ENCODE measurements around the gene CATSPERE.

The CATSPERE gene

DNA sequence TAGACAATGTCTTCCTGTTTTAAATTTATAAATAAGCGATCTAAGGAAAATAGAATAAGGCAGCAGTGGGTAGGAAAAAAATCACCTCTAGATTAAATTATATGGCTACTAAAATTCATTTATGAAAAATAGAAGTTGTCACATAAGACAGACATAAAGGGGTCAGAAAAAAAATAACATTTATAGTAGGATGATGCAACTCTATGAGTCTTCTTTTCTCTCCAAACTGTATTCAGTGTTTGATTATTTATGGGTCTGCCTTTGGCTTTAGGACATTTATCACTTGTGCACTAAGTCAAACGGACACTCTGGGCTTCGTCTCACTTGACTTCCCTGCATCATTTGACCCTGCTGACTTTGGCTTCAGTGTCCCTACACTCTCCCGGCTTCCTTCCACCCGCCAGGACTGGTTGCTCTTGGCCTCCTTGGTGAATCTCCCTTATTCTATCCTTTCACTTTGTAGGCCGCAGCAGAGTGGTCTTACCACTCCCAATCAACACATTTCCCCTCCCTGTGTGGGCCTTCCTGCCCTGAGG, 144.8 kb downstream of the CATSPERE start:
- no peaks in the 10 kb centered on the region for H3K79me2 ChIP-seq (ENCODE audit: low read length)

DNA sequence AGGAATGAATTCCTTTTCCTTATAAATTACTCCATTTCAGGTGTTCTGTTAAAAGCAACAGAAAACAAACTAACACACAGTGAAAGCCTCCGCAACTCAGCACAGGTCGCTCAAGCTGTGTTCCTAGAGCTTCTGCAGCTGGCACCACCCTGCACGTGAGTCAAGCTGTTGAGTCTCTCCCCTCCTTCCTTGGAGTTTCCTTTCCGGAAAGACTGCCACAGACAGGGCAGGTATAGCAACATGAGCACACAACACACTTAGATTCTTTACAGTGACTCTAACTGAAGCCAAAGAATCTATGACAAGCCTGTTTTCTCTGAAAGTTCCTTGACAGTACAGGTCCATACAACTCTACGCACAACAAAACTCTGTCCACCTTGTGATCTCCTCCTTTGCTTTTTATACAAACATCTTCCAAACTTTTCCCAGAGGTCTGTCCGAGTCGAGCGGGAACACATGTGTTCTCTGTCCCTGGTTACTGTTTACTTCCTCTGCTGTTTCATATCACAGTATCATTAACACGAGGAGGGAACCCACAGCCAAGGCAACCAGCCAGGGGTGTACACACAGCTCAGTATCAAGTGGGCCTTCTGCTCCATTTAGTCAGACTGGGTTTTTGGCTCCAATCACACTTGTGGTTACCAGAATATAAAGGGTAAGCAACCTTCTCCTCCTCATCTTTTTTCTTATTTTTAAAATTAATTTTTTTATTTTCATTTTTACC, 153.2 kb downstream of the CATSPERE start:
- no peak overlapping the region for H2AFZ ChIP-seq (ENCODE audit: low read length)
- H3K9me2 ChIP-seq (replicated peaks; ENCODE audit: insufficient read depth, low read length), result no peaks in the 10 kb centered on the region
- no peaks in the 10 kb centered on the region for H3K27me3 ChIP-seq (replicated peaks; ENCODE audit: insufficient read depth, low read length)
- no peaks in the 10 kb centered on the region for H3K4me1 ChIP-seq (ENCODE audit: low read length)
- no peaks in the 10 kb centered on the region for H3K36me3 ChIP-seq (replicated peaks; ENCODE audit: insufficient read depth, low read length)
- no peak for DNase-seq
- H3K27ac ChIP-seq (ENCODE audit: low read length), result no peak overlapping the region
- no peaks in the 10 kb centered on the region for H4K20me1 ChIP-seq (ENCODE audit: insufficient read depth, low read length)
- no peak overlapping the region for H3K4me3 ChIP-seq (ENCODE audit: low read length)
- no peak overlapping the region for H3K4me2 ChIP-seq (ENCODE audit: low read depth, low read length)
- H3K79me2 ChIP-seq (ENCODE audit: low read length), result no peaks in the 10 kb centered on the region
- H3K9me3 ChIP-seq (replicated peaks; ENCODE audit: insufficient read depth, low read length), result no peaks in the 10 kb centered on the region
- TF ChIP-seq EZH2phosphoT487 (IDR thresholded peaks at IDR 0.05; ENCODE audit: low read length) (no peak), EZH2 (optimal IDR thresholded peaks at IDR 0.05; ENCODE audit: low read depth, low read length) (no peak)
- TF ChIP-seq, protein P1, sequence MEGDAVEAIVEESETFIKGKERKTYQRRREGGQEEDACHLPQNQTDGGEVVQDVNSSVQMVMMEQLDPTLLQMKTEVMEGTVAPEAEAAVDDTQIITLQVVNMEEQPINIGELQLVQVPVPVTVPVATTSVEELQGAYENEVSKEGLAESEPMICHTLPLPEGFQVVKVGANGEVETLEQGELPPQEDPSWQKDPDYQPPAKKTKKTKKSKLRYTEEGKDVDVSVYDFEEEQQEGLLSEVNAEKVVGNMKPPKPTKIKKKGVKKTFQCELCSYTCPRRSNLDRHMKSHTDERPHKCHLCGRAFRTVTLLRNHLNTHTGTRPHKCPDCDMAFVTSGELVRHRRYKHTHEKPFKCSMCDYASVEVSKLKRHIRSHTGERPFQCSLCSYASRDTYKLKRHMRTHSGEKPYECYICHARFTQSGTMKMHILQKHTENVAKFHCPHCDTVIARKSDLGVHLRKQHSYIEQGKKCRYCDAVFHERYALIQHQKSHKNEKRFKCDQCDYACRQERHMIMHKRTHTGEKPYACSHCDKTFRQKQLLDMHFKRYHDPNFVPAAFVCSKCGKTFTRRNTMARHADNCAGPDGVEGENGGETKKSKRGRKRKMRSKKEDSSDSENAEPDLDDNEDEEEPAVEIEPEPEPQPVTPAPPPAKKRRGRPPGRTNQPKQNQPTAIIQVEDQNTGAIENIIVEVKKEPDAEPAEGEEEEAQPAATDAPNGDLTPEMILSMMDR (IDR thresholded peaks at IDR 0.05; ENCODE audit: low read length), result no peak
- H3K9ac ChIP-seq (ENCODE audit: low read length), result no peak overlapping the region
- H3F3A ChIP-seq (ENCODE audit: insufficient read depth, low read length), result no peaks in the 10 kb centered on the region

More for the DNA sequence above, 144.8 kb downstream of the CATSPERE start:
- Histone ChIP-seq H3K27me3 (replicated peaks; ENCODE audit: insufficient read depth, low read length) (no peaks in the 10 kb centered on the region), H3K9me3 (replicated peaks; ENCODE audit: insufficient read depth, low read length) (no peaks in the 10 kb centered on the region), H4K20me1 (ENCODE audit: insufficient read depth, low read length) (no peaks in the 10 kb centered on the region), H3K9me2 (replicated peaks; ENCODE audit: insufficient read depth, low read length) (no peaks in the 10 kb centered on the region), H3K4me3 (ENCODE audit: low read length) (no peak overlapping the region), H3K9ac (ENCODE audit: low read length) (no peak overlapping the region), H3F3A (ENCODE audit: insufficient read depth, low read length) (no peaks in the 10 kb centered on the region), H3K4me1 (ENCODE audit: low read length) (no peaks in the 10 kb centered on the region), H3K36me3 (replicated peaks; ENCODE audit: insufficient read depth, low read length) (no peaks in the 10 kb centered on the region), H3K27ac (ENCODE audit: low read length) (no peak overlapping the region), H3K4me2 (ENCODE audit: low read depth, low read length) (no peak overlapping the region), H2AFZ (ENCODE audit: low read length) (no peak overlapping the region)
- no peak for TF ChIP-seq EZH2 (optimal IDR thresholded peaks at IDR 0.05; ENCODE audit: low read depth, low read length)
- TF ChIP-seq EZH2phosphoT487 (IDR thresholded peaks at IDR 0.05; ENCODE audit: low read length), result no peak
- TF ChIP-seq, protein P1 (IDR thresholded peaks at IDR 0.05; ENCODE audit: low read length), result no peak
- no peak for DNase-seq

DNA sequence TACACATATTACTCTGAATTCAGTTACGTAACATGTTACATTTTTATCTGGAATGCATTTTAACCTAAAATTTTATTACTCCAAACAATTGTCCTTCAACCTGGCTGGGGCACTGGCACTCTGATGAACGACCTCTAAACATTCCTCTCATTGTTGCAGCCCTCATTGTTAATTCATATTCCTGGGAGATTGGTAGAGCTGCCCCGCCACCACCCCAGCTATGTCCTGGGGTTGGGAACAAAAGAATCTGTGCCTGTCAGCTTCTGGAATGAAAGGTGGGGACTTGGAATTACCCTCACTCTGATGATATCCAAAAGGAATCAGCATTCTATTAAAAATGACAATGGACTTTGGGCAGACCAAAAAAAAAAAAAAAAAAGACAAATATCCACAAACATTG, 153.8 kb downstream of the CATSPERE start:
- no peaks in the 10 kb centered on the region for H3K4me1 ChIP-seq (ENCODE audit: low read length)
- no peaks in the 10 kb centered on the region for H4K20me1 ChIP-seq (ENCODE audit: insufficient read depth, low read length)
- no peaks in the 10 kb centered on the region for H3K79me2 ChIP-seq (ENCODE audit: low read length)
- H3K36me3 ChIP-seq (replicated peaks; ENCODE audit: insufficient read depth, low read length), result no peaks in the 10 kb centered on the region
- H3K9ac ChIP-seq (ENCODE audit: low read length), result no peak overlapping the region
- H3K9me3 ChIP-seq (replicated peaks; ENCODE audit: insufficient read depth, low read length), result no peaks in the 10 kb centered on the region
- H3K4me3 ChIP-seq (ENCODE audit: low read length), result no peak overlapping the region
- no peaks in the 10 kb centered on the region for H3F3A ChIP-seq (ENCODE audit: insufficient read depth, low read length)
- no peak overlapping the region for H3K27ac ChIP-seq (ENCODE audit: low read length)
- no peaks in the 10 kb centered on the region for H3K9me2 ChIP-seq (replicated peaks; ENCODE audit: insufficient read depth, low read length)
- H3K27me3 ChIP-seq (replicated peaks; ENCODE audit: insufficient read depth, low read length), result no peaks in the 10 kb centered on the region
- H3K4me2 ChIP-seq (ENCODE audit: low read depth, low read length), result no peak overlapping the region
- no peak for DNase-seq
- H2AFZ ChIP-seq (ENCODE audit: low read length), result no peak overlapping the region
- TF ChIP-seq EZH2phosphoT487 (IDR thresholded peaks at IDR 0.05; ENCODE audit: low read length), result no peak
- TF ChIP-seq, protein P1 (IDR thresholded peaks at IDR 0.05; ENCODE audit: low read length), result no peak
- TF ChIP-seq EZH2 (optimal IDR thresholded peaks at IDR 0.05; ENCODE audit: low read depth, low read length), result no peak

Data from MM.1S (cell line).